GM12892 (cell line): ENCODE results near the gene GRAMD1A.

Experiments
- POLR2AphosphoS5 ChIP-seq: IDR thresholded peaks from 2 replicates; pipeline ENCODE4 v1.6.1; 2011; ENCODE audit warnings: low read depth, low read length, control low read depth
- TAF1 ChIP-seq: IDR thresholded peaks from 2 replicates; pipeline ENCODE4 v1.6.1; 2011; ENCODE audit warnings: low read depth, mild to moderate bottlenecking, control low read depth, low read length, borderline replicate concordance

- TF ChIP-seq TAF1 (no peak), POLR2AphosphoS5 (no peak)
Observed at GRCh38 chr19:35052599-35053190, 52.6 kb downstream of the GRAMD1A start.
